Measurements from ENCODE around the gene R3HCC1L.
"Not testable (repeated sequence)": the region's sequence is repeated elsewhere in the genome, so short reads cannot be mapped to it uniquely, and the experiment has no call there.

R3HCC1L gene

GRCh38 chr10:98170249-98171117 lies 36.0 kb downstream of the R3HCC1L start:
- DNase-seq (ENCODE audit: low read depth, low spot score), result peak; percentile 8
- H3K27ac ChIP-seq, result no peak overlapping the region

DNA sequence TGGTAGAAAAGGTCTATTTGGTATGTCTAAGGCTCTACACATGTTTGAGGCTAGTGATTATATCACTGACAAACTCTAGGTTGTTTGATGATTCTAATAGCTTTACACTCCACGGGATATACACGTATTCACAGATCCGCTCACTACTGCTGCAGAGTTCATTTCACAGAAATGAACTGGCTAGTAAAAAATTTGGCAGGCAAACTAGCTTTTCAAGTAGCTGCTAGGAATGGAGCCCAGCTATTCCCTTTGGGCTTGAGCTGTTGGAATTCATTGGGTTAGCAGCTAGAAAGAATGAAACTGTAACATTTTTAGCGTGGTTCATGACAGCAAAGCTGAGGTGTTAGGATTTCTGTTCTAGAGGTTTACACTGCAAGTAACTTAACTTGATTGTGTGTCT lies 37.6 kb downstream of the R3HCC1L start:
- DNase-seq (ENCODE audit: low read depth, low spot score), result no peak
- no peak overlapping the region for H3K27ac ChIP-seq

DNA sequence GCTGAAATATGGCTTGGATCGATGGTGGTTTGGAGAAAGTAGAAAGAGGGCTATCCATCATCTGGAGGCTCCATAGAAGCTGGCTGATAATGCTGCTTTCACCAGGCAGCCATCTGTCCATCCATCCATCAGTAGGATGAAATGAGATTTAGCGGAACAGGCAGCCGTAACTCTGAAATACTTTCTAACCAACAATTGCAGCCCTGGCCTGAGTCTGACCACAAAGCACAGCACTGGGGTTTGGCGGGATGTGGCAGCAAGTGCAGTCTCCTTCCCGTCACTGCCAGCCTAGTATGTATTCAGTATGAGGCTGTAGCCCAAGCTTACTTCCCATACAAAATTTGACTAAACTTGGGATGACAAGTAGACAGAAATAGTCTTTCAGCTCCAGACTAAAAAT lies 38.0 kb downstream of the R3HCC1L start:
- no peak for DNase-seq (ENCODE audit: low read depth, low spot score)
- no peak overlapping the region for H3K27ac ChIP-seq

GRCh38 chr10:98173260-98173659 lies 38.8 kb downstream of the R3HCC1L start:
- DNase-seq (ENCODE audit: low read depth, low spot score), result no peak
- no peak overlapping the region for H3K27ac ChIP-seq

DNA sequence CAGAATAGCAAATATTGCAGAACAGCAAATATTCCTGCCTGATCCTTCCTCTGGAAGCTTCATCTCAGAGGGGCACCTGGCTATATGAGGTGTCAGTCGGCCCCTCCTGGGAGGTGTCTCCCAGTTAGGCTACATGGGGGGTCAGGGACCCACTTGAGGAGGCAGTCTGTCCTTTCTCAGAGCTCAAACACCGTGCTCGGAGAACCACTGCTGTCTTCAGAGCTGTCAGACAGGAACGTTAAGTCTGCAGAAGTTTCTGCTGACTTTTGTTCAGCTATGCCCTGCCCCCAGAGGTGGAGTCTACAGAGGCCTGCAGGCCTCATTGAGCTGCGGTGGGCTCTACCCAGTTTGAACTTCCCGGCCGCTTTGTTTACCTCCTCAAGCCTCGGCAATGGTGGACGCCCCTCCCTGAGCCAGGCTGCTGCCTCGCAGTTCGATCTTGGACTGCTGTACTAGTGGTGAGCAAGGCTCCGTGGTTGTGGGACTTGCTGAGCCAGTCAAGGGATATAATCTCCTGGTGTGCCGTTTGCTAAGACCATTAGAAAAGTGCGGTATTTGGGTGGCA lies 48.0 kb downstream of the R3HCC1L start:
- not testable (repeated sequence) for DNase-seq (ENCODE audit: low read depth, low spot score); H3K27ac ChIP-seq

- no peak for DNase-seq (ENCODE audit: low read depth, low spot score)
- H3K27ac ChIP-seq, result no peak overlapping the region
These were observed 52.2 kb downstream of the R3HCC1L start for GRCh38 chr10:98186681-98187080.

- DNase-seq (ENCODE audit: low read depth, low spot score); H3K27ac ChIP-seq: not testable (repeated sequence)
These were observed 56.3 kb downstream of the R3HCC1L start for GRCh38 chr10:98190773-98191172.

- no peak overlapping the region for H3K27ac ChIP-seq
- DNase-seq (ENCODE audit: low read depth, low spot score), result no peak
These were observed 58.6 kb downstream of the R3HCC1L start for GRCh38 chr10:98193037-98193436.

DNA sequence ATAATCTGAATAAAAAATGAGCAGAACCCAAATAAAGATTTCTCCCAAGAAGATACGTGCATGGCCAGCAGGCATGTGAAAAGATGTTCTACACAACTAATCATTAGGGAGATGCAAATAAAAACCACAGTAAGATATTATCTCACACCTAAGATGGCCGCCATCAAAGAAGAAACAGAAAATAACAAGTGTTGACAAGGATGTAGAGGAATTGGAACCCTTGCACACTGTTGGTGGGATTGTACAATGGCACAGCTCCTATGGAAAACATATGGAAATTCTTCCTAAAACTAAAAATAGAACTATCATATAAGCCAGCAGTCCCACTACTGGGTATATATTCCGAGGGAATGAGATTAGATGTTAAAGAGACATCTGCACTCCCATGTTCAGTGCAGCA lies 60.2 kb downstream of the R3HCC1L start:
- H3K27ac ChIP-seq, result no peak overlapping the region
- DNase-seq (ENCODE audit: low read depth, low spot score), result no peak

DNA sequence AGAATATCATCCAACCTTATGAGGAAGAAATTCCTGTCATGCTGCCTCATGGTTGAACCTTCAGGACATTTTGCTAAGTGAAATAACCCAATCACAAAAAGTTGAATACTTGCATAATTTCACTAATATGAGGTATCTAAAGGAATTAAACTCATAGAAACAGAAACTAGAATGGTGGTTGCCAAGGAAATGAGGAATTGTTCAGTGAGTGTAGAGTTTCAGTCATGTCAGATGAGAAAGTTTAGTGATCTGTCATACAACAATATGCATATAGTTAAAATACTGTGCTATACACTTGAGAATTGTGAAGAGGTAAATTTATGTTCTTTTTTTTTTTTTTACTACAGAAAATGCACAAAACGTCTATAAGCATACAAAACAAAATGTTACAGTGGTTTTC lies 60.7 kb downstream of the R3HCC1L start:
- H3K27ac ChIP-seq, result no peak overlapping the region
- DNase-seq (ENCODE audit: low read depth, low spot score), result no peak

- no peak overlapping the region for H3K27ac ChIP-seq
- no peak for DNase-seq (ENCODE audit: low read depth, low spot score)
These were observed 62.5 kb downstream of the R3HCC1L start for GRCh38 chr10:98196985-98197384.

DNA sequence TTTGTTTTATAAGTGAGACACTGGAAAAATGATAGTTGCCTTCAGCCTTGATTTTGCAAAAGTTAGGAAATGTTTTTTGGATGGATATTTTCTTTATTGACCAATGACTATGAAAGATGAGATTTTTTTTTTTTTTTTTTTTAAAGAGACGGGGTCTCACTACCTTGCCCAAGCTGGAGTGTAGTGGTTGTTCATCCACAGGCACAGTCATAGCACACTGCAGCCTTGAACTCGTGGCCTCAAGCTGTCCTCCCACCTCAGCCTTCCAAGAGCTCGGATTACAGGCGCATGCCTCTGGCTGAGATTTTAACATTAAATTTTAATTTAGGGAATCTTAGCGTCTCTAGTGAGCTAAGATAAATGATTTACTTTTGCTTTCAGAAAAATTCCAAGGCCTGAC lies 67.3 kb downstream of the R3HCC1L start:
- DNase-seq (ENCODE audit: low read depth, low spot score), result no peak
- no peak overlapping the region for H3K27ac ChIP-seq

DNA sequence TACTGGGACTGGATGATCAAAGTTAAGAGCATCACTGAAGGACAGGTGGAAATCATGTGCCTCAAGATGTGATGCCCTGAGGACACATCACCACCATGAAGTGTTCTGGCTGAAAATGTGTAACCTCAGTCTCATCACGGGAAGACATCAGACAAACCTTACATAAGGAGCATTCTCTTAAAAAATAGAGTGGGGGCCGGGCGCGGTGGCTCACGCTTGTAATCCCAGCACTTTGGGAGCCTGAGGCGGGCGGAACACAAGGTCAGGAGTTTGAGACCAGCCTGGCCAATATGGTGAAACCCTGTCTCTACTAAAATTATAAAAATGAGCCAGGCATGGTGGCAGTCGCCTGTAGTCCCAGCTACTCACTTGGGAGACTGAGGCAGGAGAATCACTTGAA lies 67.9 kb downstream of the R3HCC1L start:
- DNase-seq (ENCODE audit: low read depth, low spot score), result no peak

GRCh38 chr10:98205351-98205750 lies 70.9 kb downstream of the R3HCC1L start:
- H3K27ac ChIP-seq, result no peak overlapping the region
- DNase-seq (ENCODE audit: low read depth, low spot score), result no peak

More for the DNA sequence above, 67.9 kb downstream of the R3HCC1L start:
- no peak overlapping the region for H3K27ac ChIP-seq

DNA sequence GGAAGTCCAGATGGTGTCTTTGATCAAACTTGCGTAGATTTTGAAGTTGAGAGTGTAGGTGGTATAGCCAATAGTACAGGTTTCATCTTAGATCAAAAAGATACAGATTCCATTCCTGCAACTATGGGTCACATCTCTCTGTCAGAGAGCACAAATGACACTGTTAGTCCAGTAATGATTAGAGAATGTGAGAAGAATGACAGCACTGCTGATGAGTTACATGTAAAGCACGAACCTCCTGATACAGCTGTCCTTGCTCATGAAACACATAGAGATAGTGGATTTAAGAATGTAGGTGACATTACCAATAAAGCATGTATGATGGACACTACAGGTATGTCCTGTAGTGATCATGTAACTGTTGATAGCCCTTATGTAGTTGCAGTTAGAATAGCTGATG lies 74.5 kb downstream of the R3HCC1L start:
- no peak overlapping the region for H3K27ac ChIP-seq
- no peak for DNase-seq (ENCODE audit: low read depth, low spot score)

GRCh38 chr10:98209441-98209840 lies 75.0 kb downstream of the R3HCC1L start:
- no peak overlapping the region for H3K27ac ChIP-seq
- no peak for DNase-seq (ENCODE audit: low read depth, low spot score)

- DNase-seq (ENCODE audit: low read depth, low spot score), result peak; percentile 27
- H3K27ac ChIP-seq, result peak overlapping the region; percentile 19
These were observed 77.7 kb downstream of the R3HCC1L start for GRCh38 chr10:98212196-98212595.

DNA sequence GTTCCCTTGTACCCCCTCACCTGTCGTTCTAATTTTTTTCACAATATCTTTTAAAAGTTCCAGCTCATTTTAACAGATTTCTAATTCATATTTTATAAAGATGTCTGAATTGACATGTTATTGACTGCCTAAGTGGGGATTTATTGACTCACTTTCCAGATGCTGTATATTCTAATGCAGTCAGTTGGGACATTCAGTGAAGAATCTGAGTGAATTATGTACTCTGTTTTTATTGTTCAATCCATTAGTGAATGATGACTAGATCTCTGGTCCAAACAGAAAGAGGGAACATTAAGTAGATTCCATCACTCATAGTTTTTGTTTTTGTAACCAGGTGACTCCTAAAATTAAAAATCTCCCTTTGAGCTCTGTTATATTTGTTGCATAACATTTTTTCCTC lies 79.3 kb downstream of the R3HCC1L start:
- no peak for DNase-seq (ENCODE audit: low read depth, low spot score)
- no peak overlapping the region for H3K27ac ChIP-seq

DNA sequence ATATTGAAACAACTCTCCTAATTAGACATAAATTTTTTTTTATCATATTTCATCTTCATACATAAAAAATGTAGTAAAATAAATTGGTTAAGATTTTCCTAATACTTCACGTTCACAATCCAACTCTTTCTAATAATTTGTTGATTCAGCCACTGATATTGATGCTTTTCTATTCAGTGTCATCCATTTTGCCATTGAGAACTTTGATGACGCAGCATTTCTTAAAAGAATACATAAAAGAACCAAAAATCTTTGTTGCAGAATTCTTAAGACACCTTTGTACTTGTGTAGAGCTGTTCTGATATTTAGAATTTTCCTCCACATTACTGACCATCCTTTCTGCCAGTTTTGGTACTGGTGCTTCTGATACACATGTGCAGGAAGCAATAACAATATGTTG lies 80.9 kb downstream of the R3HCC1L start:
- DNase-seq (ENCODE audit: low read depth, low spot score), result no peak
- no peak overlapping the region for H3K27ac ChIP-seq

DNA sequence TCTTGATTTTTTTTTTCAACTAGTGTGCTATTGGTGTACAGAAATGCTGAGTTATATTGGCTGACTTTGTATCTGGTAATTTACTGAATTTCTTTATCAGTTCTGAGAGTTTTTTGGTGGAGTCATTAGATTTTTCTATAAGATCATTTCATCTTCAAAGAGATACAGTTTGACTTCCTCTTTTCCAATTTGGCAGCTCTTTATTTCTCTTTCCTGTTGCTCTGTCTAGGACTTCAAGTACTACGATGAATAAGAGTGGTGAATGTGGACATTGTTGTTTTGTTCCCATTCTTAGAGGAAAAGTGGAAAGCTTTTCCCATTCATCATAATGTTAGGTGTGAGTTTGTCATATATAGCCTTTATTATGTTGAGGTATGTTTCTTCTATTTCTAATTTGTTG lies 83.3 kb downstream of the R3HCC1L start:
- DNase-seq (ENCODE audit: low read depth, low spot score), result no peak
- no peak overlapping the region for H3K27ac ChIP-seq

GRCh38 chr10:98223874-98224273 lies 89.4 kb downstream of the R3HCC1L start:
- H3K27ac ChIP-seq, result no peak overlapping the region
- DNase-seq (ENCODE audit: low read depth, low spot score), result no peak

DNA sequence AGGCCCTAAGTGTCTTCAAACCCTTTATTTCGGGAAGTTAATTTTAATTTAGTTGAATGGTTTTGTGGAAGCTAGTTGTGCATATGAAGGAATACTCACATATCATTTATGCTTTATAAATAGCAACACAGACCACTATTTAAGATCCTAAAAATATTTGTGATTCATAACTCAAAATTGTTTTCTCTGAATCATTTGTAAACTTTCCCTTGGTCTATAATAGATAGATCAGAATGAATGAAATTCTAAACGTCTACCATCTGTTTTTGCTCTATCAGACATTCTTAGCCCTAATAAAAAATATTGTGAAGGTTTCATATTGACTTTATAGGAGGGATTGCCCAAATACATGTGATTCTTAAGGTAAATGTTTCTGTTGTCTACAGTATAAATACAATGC lies 90.1 kb downstream of the R3HCC1L start:
- H3K27ac ChIP-seq, result no peak overlapping the region
- no peak for DNase-seq (ENCODE audit: low read depth, low spot score)
